Left renal cortex interstitium (tissue), 4 donors: Measurements from ENCODE around the gene SNX27. TPM values are rescaled to one million over a fixed set of nuclear protein-coding genes. Genes with fewer than 3 reads are reported as not detected.
"Not testable (repeated sequence)": the region's sequence is repeated elsewhere in the genome, so short reads cannot be mapped to it uniquely, and the experiment has no call there.

Experiments
- DNase-seq, 4 donors: peaks; one replicate each; pipeline ENCODE4 v3.0.0-alpha.2; 2013; ENCODE audit warnings: low read depth in 4 of 4, low spot score in 2 of 4, missing footprints in 1 of 4
- polyA plus RNA-seq, 4 donors: library from polyadenylated mRNA; unstranded; fragments of 120-200 nt; gene quantifications; one replicate each; pipeline ENCODE4 v1.2.1, GENCODE V29; 2013; ENCODE audit not compliant: insufficient read length in 4 of 4

The SNX27 gene
- polyA plus RNA-seq, 4 donors, result 16.3 to 29.6 (median 23.0) TPM

- peak in 2 of 4 donors; percentile 35 to 42 for DNase-seq
These were observed 105.2 kb downstream of the SNX27 start, which contains the start of gene CELF3 for GRCh38 chr1:151716771-151717631. TSS of gene CELF3 (minus strand) at chr1:151716803. CDS start at chr1:151716020, 783 bp downstream.

GRCh38 chr1:151718011-151718431, 106.2 kb downstream of the SNX27 start:
- no peak for DNase-seq

- no peak for DNase-seq
These were observed 106.8 kb downstream of the SNX27 start for GRCh38 chr1:151718666-151719065.

GRCh38 chr1:151720125-151720524, 108.3 kb downstream of the SNX27 start:
- DNase-seq, result no peak

GRCh38 chr1:151720554-151720953, 108.7 kb downstream of the SNX27 start:
- DNase-seq, result no peak

GRCh38 chr1:151720974-151721787, 109.3 kb downstream of the SNX27 start, which contains the start of gene RIIAD1:
TSS of gene RIIAD1 (plus strand) at chr1:151721522. CDS start at chr1:151721537, 15 bp downstream.
- no peak for DNase-seq

GRCh38 chr1:151721788-151722510, 110.1 kb downstream of the SNX27 start:
- DNase-seq, result no peak

- no peak for DNase-seq
These were observed 112.0 kb downstream of the SNX27 start for GRCh38 chr1:151723726-151724370.

GRCh38 chr1:151728151-151729054, 116.6 kb downstream of the SNX27 start:
- DNase-seq, result no peak

- DNase-seq, result no peak
These were observed 117.5 kb downstream of the SNX27 start for GRCh38 chr1:151729157-151729965.

- DNase-seq, result no peak
These were observed 118.1 kb downstream of the SNX27 start for GRCh38 chr1:151729966-151730291.

GRCh38 chr1:151733126-151733525, 121.3 kb downstream of the SNX27 start:
- DNase-seq, result no peak

GRCh38 chr1:151733995-151734394, 122.1 kb downstream of the SNX27 start:
- DNase-seq, result not testable (repeated sequence)

- no peak for DNase-seq
These were observed 125.2 kb downstream of the SNX27 start for GRCh38 chr1:151737026-151737425.

- DNase-seq, result no peak
These were observed 125.6 kb downstream of the SNX27 start for GRCh38 chr1:151737479-151737878.

- DNase-seq, result no peak
These were observed 127.9 kb downstream of the SNX27 start for GRCh38 chr1:151739590-151740355.

- no peak for DNase-seq
These were observed 129.7 kb downstream of the SNX27 start for GRCh38 chr1:151741516-151741915.
